Skin of body (tissue), 2 donors: ENCODE results near the gene TPK1. TPM values are rescaled to one million over a fixed set of nuclear protein-coding genes. Genes with fewer than 3 reads are reported as not detected.
"Not testable (repeated sequence)": the region's sequence is repeated elsewhere in the genome, so short reads cannot be mapped to it uniquely, and the experiment has no call there.

Source experiments
- DNase-seq: peaks from one replicate; lab custom pipeline; 2025; lab: John Stamatoyannopoulos, UW
- total RNA-seq: library from RNA; depleted of rRNA; stranded (reverse); fragments of >200 nt; gene quantifications from one replicate; pipeline ENCODE4 v1.2.3, GENCODE V29; 2014

TPK1 gene
- total RNA-seq, 1 donor from 2014 or later, result 3.7 TPM

- DNase-seq, result no peak
These were observed 352.7 kb downstream of the TPK1 start for GRCh38 chr7:144483189-144483588.

DNA sequence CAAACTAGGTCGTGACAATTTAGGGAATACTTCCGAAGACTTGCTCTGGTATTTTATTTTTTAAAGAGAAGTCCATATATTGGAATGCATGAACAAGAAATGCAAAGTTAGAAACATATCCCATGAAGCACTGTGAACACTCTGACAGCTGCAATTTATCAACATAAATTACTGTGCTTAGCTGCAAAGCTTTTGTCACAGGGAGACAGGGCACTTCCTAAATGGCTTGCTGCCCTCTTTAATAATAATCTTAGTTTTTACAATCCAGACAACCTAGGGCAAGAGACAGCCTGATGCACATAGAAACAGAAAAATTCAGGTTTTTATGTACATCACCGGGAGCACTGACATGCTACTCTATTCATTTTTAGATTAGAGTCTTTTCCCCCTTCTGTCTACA is 354.0 kb downstream of the TPK1 start:
- DNase-seq, result no peak

DNA sequence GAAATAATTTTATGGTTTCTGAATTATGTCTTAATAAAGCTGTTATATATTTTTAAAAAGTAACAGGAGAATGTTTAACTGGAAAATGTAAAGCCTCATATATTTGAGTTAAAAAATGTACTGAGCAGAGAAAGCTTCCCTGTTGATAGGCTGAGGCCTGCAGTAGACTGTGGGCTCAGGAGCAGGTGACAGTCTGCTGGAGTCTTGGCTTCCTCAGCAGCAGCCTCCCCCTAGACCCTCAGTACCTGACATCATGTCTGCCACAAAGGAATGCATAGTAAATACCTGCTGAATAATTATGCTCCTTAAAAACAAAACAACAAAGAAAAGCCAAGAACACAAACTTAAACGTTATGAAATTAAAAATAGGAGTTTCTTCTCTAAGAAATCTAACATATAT is 358.5 kb downstream of the TPK1 start:
- no peak for DNase-seq

GRCh38 chr7:144474800-144475615 is 360.8 kb downstream of the TPK1 start:
- no peak for DNase-seq

DNA sequence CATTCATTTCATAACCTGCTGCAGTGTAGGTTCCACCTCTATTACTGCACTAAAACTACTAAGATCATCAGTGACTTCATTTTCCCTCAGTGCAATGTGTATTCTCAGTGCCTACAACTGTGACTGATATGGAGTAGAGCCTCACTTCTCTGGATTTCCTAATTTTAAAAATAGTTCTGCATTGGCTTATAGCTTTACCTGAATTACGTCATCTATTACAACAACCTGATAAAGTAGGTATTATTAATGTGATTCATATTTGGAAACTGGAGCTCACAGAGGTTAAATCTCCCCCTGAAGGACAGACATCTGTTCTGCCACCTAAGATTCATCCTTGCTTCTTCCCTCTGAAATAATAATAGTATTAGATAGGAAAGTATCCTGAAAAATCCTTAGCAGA is 361.5 kb downstream of the TPK1 start:
- DNase-seq, result no peak

- DNase-seq, result no peak
These were observed 361.9 kb downstream of the TPK1 start for GRCh38 chr7:144473908-144474307.

DNA sequence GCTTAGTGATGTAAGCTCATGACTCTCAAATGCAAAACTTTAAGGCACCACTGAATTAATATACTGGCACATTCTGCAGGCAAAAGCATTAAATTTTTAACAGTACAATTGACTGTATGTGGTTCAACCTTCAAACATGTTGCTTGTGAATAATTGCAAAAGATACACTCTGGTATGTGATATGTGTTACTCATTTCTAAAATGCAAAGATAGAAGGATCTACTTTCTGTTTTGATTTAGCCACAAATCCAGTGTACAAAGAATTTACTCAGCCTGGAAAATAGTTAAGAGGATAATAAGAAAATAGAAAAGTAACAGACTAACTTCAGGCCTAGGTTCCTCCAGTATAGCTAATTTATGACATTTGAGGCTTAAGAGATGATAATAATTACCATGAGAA is 365.8 kb downstream of the TPK1 start:
- no peak for DNase-seq

DNA sequence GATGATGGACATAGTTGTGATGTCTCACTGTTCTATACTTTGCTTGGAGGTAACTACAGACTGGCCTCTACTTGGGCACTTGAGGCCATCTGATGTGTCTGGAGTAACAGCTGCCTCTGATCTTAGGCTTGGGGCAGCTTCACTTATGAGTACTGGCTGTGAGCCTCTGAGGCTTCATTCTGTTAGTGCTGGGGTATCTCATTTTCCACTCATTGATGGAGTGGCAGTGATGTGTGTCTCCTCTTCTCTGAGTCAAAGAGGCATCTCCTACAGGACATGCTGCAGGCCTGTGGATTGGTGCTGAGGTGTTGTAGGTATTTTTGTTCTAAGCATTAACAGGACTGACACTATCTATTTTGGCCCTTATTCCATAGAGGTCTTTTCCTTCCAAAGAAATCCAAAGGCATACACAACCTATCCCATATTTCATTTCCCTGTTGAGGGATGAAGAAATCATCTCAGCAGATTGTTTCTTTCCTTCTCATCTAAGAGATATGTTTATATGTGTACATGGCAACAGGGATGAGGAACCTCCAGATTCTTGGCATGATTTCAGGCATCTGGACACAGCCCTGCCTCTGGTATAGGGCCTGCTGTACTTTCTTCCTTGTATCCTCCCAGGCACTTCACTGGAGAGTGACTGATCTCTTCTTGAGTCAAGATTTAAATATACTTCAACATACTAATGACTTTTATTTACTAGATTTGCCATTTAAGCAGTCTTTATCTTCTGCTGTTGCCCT is 366.7 kb downstream of the TPK1 start:
- peak; percentile 2 for DNase-seq

DNA sequence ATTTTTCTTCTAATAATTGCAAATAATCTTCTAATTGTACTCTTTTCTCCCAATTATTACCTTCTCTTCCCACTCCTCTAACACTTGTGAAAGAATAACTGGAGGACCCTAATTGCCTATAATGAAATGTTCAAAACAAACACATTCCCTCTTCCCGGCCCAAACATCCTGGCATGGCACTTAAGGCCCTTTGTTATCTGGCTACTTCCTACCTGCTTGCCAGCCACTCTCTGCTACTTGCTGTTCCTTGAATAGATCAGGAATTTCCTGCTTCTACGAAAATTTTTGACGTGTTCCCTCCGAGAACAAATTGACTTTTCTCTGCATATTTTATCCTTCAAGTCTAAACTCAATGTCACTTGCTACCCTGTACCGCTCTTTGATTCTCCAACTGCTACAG is 376.2 kb downstream of the TPK1 start:
- no peak for DNase-seq

DNA sequence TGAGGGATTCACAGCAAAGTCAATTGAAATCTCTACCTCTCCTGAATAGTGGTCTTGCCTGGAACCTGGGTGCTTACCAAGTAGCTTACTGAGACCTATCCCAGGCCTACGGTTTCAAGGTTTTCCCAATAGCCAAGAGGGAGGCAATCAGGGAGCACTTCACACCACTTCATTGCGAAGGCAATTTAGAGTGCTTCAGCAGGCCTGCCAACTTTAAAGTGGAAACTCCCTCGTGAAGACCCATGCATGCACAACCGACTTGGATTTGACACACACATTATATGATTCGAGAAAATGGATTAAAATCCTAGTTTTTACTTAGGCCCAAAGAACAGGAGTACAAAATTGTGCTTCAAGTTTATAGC is 380.8 kb downstream of the TPK1 start:
- no peak for DNase-seq

DNA sequence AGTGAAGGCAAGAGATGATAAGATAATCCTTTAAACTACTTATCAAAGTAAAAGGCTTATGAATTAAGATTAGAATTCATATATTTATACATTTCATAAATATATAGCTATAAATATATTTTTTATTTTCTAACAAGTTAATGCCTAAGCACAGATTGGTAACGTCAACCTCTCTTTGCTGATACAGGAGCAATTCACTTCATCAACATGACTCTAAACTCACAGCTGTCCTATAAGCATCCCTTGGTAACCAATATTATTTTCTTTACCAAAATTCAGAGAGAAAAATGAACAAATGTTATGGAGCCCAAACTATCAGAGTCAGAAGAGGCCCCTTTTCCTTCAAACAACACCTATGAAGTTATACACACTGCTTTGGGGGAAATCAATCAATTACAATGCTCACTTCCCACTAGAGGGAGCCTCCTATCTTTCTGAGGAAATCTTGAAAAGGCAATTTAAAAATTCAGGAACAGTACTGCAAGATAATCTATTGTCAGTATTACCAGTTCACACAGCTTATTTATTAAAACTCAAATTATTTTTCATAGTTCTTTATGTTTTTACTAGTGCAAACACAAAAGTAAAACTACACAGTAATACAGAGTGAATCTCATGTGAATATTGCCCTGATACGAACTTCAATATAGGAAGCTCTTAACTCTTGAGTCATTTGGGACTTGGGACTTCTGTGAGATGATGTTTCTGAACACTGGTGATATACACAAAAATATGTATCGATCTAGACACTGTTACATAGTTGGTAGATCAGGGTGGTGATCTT is 381.4 kb downstream of the TPK1 start:
- no peak for DNase-seq

- DNase-seq, result no peak
These were observed 383.8 kb downstream of the TPK1 start for GRCh38 chr7:144452064-144452463.

- no peak for DNase-seq
These were observed 390.3 kb downstream of the TPK1 start for GRCh38 chr7:144445590-144445989.

GRCh38 chr7:144439717-144440205 is 396.1 kb downstream of the TPK1 start:
- DNase-seq, result no peak

DNA sequence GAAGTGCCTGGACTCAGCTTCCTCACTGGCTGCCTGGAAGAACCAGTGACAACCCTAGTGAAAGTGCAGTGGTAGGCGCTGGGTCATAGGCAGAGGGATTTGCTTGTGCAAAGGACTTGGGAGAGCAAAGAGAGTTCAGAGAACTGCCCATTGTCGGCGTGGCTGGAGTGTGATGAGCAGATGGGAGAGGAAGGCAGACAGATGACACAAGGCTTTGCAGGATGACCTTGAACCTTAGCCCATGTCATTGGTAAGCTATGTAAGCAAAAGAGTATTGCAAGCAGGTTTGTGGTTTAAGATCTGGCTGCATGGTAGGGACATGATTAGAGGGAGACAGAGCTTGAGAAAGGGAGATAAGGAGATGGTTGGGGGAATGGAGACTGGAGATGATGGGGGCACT is 397.1 kb downstream of the TPK1 start:
- DNase-seq, result no peak

DNA sequence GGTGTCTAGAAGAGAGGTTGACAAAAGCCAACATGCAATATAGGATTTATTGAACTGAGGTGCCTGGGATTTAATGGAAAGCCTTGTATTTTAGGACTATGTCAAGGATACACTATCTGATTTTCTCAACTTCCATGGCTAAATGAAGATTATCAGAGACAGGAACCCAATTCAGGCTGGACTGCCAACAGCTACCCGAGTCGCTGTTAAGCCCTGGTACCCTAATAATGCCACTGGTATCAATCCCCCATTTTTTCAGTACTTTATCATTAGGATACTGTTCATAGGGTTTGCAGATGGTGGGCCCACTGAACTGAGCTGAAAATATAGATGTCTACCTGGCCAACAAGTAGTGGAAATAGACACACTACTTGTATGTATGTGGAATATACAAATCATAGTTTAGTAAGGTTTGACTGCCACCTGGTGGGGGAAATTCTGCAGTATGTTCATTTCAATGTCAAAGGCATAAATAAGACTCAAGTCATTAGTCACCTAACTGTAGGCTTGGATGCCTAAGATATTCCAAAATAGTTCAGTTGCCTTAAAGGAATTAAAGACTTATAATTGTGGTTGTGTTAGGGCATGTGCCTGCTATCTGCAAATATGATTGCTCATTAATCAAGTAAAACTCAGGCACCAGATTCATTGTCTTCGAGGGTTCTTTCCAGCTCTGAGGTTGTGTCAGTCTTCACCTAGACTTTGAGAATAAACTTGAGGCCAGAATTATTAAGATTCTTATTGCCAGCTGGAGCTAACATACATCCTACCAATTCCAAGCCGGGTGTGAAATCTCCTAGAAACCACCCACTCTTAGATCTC is 398.3 kb downstream of the TPK1 start:
- peak; percentile 41 for DNase-seq

DNA sequence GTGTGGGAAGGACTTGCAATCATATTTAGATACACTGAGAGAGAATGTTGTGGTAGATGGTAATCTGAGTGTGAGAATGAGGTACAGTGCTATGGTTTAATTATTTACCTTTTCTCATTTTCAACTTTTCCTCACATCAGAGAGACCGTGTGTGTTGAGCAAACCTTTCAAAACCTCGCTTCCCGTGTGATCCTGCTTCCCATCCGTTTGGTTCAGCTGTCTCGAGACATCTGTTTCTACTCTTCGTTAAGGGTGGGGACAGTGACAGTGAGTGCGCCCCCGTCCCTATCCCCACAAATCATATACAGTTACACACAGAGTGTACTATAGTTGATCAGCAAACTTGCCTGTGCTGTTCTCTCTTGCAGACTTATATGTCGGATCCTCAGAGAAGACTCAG is 399.4 kb downstream of the TPK1 start:
- no peak for DNase-seq

- no peak for DNase-seq
These were observed 407.4 kb downstream of the TPK1 start for GRCh38 chr7:144428431-144428830.

DNA sequence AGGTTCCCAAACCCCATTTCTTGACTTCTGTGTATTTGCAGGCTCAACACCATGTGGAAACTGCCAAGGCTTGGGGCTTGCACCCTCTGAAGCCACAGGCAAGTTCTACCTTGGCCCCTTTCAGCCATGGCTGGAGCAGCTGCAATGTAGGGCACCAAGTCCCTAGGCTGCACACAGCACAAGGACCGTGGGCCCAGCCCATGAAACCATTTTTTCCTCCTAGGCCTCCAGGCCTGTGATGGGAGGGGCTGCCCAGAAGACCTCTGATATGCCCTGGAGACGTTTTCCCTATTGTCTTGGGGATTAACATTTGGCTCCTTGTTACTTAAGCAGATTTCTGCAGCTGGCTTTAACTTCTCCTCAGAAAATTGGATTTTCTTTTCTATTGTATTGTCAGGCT is 408.3 kb downstream of the TPK1 start:
- DNase-seq, result not testable (repeated sequence)

DNA sequence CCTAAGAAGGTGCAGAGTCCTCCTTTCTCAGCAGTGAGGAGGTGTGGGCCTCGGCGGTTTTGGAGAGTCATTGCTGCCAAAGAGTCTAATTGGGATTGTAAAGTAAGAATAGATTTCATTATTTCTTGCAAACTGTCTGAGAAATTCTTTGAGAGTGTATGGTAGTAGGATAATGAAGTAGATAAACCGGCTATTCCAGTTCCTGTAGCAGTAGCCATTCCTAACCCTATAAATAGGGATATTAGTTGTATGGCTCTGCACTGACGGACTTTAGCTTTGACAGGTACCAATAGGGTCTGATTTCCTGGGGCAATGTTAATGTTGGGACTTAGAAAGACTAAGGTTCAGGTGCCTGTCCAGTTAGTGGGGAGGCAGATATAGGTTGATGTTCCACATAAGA is 416.9 kb downstream of the TPK1 start:
- not testable (repeated sequence) for DNase-seq

GRCh38 chr7:144416341-144416740 is 419.5 kb downstream of the TPK1 start:
- DNase-seq, result no peak
